ENCODE measurements around the gene XDH.

Gene XDH

DNA sequence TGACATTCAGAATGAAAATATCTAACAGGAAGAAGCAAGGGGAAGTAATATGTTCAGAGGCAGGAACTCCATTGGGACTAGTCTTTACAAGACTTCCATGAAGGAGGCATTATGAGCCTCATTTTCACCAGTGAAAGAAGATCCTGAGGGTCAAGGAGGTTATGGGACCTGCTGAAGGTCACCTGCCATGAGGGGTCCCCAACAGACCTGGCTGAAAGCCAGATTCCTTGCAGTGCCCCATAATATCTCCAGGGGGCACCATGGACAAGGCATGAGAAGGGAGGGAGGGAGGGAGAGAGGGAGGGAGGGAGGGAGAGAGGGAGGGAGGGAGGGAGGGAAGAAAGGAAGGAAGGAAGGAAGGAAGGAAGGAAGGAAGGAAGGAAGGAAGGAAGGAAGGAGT is 27.9 kb downstream of the XDH start:
- DNase-seq (ENCODE audit: low spot score in 2 of 2) (no peak), ATAC-seq (ENCODE audit: low read depth) (no peak)
- Mint-ChIP-seq H3K27me3 (peaks cover 6% of the 10 kb centered on the region), H3K27ac (no peak overlapping the region), H3K4me3 (no peak overlapping the region), H3K9me3 (no peaks in the 10 kb centered on the region), H3K36me3 (no peaks in the 10 kb centered on the region), H3K4me1 (peaks cover 2% of the 10 kb centered on the region)

- Mint-ChIP-seq H3K36me3 (no peaks in the 10 kb centered on the region), H3K9me3 (no peaks in the 10 kb centered on the region), H3K27ac (no peak overlapping the region), H3K4me3 (no peak overlapping the region), H3K4me1 (peaks cover 2% of the 10 kb centered on the region), H3K27me3 (peaks cover 6% of the 10 kb centered on the region)
- DNase-seq (ENCODE audit: low spot score in 2 of 2) (no peak), ATAC-seq (ENCODE audit: low read depth) (no peak)
Observed at GRCh38 chr2:31386172-31386571, 28.4 kb downstream of the XDH start.

DNA sequence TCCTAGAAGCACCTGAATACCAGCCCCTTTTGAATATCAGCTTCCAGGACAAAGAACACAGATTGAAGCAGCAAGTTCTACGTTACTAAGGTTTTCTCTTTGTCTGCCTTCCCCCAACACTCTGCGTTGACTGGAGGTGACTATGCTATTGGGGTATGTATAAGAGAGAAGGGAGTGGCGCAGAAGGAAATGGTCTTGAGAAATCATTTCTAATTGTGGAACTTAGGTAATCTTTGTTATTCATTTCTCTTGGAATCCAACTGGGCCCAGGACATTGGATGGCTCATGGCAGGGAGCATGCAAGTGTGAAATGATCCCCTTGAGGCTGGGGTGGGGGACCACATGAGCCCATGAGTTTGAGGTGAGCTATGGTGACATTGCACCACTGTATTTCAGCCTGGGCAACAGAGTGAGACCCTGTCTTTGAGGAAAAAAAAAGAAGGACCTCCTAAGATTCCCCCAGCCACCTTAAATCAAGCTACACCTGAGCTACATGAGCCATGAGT is 29.7 kb downstream of the XDH start:
- no peak for ATAC-seq (ENCODE audit: low read depth)
- Mint-ChIP-seq H3K4me3 (no peak overlapping the region), H3K4me1 (peaks cover 2% of the 10 kb centered on the region), H3K27me3 (peaks cover 6% of the 10 kb centered on the region), H3K36me3 (no peaks in the 10 kb centered on the region), H3K27ac (no peak overlapping the region), H3K9me3 (no peaks in the 10 kb centered on the region)
- DNase-seq (ENCODE audit: low spot score in 2 of 2): no peak

DNA sequence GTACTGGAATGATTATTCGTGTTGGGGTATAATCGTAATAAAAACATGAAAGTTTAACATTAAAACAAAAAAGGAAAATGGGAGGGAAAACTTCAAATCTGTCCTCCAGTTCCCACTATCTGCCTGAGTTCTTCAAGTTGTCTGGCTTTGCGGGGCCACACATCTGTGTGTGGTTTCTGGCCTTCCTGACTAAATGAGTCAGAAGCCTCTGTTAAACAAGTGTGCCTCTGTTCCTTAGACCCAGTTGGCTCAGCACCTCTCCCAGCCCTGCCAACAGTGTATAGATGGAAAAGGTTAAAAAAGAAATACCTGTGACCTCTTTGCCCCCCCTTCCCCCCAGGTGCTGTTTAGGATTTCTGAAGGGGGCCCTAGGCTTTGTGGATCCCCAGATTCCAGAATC is 30.2 kb downstream of the XDH start:
- Mint-ChIP-seq H3K27ac (no peak overlapping the region), H3K9me3 (no peaks in the 10 kb centered on the region), H3K27me3 (peaks cover 6% of the 10 kb centered on the region), H3K4me3 (no peak overlapping the region), H3K4me1 (peaks cover 2% of the 10 kb centered on the region), H3K36me3 (no peaks in the 10 kb centered on the region)
- no peak for ATAC-seq (ENCODE audit: low read depth)
- DNase-seq (ENCODE audit: low spot score in 2 of 2): no peak

DNA sequence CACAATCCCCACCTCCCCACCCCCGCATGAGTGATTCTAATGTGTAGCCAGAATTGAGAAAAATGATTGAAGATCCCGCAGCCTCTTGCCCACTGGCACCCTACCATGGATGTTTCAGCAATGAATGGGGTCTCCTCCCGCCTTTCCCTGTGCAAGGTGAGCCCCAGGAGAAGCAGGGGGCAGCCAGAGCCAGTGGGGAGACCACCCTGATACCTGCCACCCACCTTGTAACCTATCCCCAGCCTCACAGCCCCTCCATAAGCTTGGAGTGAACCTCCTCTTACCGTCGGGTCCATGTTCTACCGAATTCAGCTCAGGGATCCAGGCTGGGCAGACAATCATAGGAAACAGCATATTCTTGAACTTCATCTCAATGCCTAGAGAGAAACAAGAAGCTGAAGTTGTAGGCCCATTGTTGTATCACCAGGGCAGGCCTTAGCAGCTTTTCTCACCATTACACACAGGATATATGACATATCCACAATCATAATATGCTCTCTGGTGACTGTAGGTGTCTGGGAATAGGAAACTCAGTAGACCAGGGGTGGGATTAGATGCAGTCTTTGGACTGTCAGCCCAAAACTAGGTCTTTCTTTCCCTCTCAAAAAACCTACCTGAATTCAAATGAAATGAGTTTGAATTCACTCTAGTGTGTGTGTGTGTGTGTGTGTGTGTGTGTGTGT is 30.9 kb downstream of the XDH start:
- no peaks in the 10 kb centered on the region for H3K36me3 Mint-ChIP-seq
- peaks cover 4% of the 10 kb centered on the region for H3K27me3 Mint-ChIP-seq
- no peak overlapping the region for H3K27ac Mint-ChIP-seq
- H3K4me3 Mint-ChIP-seq: no peak overlapping the region
- peaks cover 2% of the 10 kb centered on the region for H3K4me1 Mint-ChIP-seq
- no peaks in the 10 kb centered on the region for H3K9me3 Mint-ChIP-seq
- DNase-seq (ENCODE audit: low spot score in 2 of 2): no peak
- no peak for ATAC-seq (ENCODE audit: low read depth)

DNA sequence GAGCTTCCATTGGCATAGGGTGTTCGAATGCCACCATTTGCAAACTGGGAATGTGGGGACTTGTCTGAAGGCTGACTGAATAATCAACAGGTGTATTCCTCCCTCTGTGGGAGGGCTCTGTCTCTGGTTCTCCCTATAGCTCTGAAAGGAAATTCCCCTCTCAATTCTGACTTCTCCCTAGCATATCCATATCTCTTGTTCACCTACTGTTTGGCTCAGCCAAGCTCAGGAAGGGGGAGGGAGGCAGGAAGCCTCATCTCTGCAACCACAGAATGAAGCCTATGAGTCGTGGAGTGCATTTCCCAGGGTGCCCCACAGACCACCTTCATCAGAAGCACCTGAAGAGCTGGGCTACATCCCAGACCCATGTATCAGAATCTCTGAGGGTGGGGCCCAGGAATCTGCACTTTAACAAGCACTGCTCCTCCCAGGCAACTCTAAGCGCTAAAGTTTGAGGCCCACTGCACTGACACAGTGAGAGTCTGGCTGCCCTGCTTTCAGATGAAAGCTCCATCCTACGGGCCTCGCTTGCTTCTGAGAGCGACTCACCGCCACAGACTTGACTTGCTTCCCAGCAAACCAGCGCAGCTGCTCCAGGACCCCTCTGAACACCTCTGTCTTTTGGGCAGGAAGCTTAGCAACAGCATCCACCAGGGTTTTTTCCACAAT is 32.0 kb downstream of the XDH start:
- peaks cover 4% of the 10 kb centered on the region for H3K27me3 Mint-ChIP-seq
- H3K36me3 Mint-ChIP-seq: no peaks in the 10 kb centered on the region
- H3K4me3 Mint-ChIP-seq: no peak overlapping the region
- H3K27ac Mint-ChIP-seq: no peak overlapping the region
- ATAC-seq (ENCODE audit: low read depth): no peak
- H3K4me1 Mint-ChIP-seq: peaks cover 2% of the 10 kb centered on the region
- no peak for DNase-seq (ENCODE audit: low spot score in 2 of 2)
- H3K9me3 Mint-ChIP-seq: no peaks in the 10 kb centered on the region

DNA sequence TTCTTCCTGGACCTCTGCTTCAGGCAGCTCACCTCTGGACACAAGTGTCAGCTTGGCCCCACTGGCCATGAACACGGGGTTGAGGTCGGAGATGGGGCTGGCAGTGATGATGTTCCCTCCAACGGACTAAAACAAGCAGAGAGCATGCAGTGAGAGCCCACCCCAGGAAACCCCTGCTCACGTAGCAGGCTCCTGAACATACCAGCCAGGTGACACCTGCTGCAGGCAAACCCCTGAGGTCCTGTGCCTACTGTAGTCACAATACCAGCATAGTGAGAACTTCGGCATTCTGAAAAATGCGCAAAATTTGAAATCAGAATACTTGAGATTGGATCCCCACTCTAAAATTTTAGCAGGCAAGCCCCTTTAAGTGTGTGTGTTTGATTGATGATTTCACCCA is 32.9 kb downstream of the XDH start:
- no peaks in the 10 kb centered on the region for H3K36me3 Mint-ChIP-seq

DNA sequence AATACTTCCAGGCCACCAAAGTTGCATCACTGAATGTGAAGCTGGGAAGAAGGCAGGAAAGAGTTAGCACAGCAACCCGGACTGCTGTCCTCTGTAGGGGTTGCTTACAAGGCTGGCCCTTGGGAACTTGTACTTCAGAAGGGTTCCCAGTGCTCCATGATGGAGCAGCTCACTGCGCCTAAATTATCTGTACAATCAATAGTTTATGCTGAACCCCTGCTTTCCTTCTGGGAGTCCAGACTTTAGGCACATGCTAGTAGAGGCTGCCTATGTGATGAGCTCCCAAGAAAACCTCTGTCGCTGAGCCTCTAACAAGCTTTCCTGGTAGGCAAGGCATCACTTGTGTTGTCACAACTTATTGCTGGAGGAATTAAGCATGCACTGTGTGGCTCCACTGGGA is 34.3 kb downstream of the XDH start:
- Mint-ChIP-seq H3K4me3 (no peak overlapping the region), H3K4me1 (no peaks in the 10 kb centered on the region), H3K27me3 (no peaks in the 10 kb centered on the region), H3K27ac (no peak overlapping the region), H3K9me3 (peaks cover 6% of the 10 kb centered on the region), H3K36me3 (no peaks in the 10 kb centered on the region)
- ATAC-seq (ENCODE audit: low read depth): no peak
- no peak for DNase-seq (ENCODE audit: low spot score in 2 of 2)

More for the DNA sequence above, 32.9 kb downstream of the XDH start:
- no peaks in the 10 kb centered on the region for H3K4me1 Mint-ChIP-seq
- no peak overlapping the region for H3K4me3 Mint-ChIP-seq
- ATAC-seq (ENCODE audit: low read depth) (no peak), DNase-seq (ENCODE audit: low spot score in 2 of 2) (no peak)
- peaks cover 2% of the 10 kb centered on the region for H3K27me3 Mint-ChIP-seq
- H3K9me3 Mint-ChIP-seq: no peaks in the 10 kb centered on the region
- no peak overlapping the region for H3K27ac Mint-ChIP-seq

DNA sequence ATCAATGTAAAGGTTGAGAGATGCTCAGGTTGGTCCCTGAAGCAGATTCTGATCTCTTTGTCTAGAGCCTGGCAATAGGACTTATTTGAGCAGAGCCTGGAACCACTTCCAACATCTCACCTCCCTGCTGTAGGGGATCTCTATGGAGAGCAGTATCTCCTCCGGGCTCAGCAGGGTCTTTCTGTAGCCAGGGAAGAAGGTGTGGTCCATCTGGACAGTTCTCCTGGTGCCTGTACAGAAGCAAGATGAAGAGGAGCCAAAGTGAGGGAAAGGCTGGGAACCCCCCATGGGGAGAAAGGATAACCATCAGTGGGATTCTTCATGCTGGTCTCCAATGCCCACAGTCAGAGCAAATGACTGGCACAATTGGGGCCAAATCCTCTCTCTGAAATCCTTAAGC is 34.8 kb downstream of the XDH start:
- Mint-ChIP-seq H3K9me3 (peaks cover 6% of the 10 kb centered on the region), H3K27ac (no peak overlapping the region), H3K4me3 (no peak overlapping the region), H3K4me1 (no peaks in the 10 kb centered on the region), H3K36me3 (no peaks in the 10 kb centered on the region), H3K27me3 (no peaks in the 10 kb centered on the region)
- ATAC-seq (ENCODE audit: low read depth) (no peak), DNase-seq (ENCODE audit: low spot score in 2 of 2) (no peak)

DNA sequence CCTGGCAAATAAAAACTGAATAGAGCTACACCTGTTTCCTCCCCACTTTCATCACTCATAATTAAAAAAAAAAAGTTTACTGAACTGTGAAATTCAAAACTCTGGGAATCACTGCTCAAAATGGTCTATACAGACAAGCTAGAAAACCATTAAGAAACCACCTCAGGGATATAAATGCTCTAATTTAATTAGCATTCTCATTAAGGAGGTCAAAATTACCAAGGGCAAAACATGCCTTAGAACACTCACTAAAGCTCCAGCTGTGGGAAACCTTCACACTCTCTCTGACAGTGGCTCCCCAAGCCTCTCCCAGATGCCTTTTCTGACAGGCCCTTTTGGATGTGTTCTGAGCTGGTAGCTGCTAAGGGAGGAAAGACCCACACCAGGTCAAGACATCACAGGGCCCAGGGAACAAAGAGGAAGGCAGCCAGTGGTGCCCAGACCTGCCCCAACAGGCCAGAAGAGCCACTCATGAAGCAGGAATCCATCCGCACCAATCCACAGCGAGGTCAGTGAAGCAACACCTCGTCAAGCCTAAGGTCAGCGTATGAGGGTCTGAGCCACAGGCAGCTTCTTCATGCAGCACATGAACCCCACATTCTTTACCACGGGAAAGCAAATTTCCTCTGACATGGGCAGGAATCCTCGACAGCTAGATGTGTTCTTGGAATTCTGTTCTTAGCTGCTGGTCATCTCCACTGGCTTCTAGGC is 35.6 kb downstream of the XDH start:
- Mint-ChIP-seq H3K36me3 (no peaks in the 10 kb centered on the region), H3K27me3 (peaks cover 2% of the 10 kb centered on the region), H3K4me1 (no peaks in the 10 kb centered on the region), H3K27ac (no peak overlapping the region), H3K9me3 (peaks cover 6% of the 10 kb centered on the region), H3K4me3 (no peak overlapping the region)
- ATAC-seq (ENCODE audit: low read depth) (no peak), DNase-seq (ENCODE audit: low spot score in 2 of 2) (no peak)

DNA sequence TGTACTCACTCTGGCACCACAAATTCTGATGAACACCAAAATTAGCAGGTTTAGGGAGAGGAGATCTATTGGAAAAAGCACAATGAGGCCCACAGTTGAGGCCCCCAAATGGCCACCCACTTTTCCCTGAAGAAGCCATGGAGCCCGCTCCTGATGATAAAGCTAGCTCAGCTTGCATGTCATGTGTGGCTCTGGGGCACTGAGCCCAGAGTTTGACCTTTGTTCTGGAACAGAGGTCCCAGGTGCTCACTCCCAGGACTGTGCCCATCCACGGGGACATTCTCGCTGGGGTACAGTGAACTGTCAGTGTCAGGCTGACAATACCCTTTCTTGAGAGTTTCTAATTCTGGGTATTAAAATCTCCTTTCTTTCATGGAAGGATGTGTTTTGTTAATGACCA is 36.2 kb downstream of the XDH start:
- peaks cover 6% of the 10 kb centered on the region for H3K9me3 Mint-ChIP-seq
- DNase-seq (ENCODE audit: low spot score in 2 of 2) (no peak), ATAC-seq (ENCODE audit: low read depth) (no peak)
- H3K4me1 Mint-ChIP-seq: no peaks in the 10 kb centered on the region
- H3K36me3 Mint-ChIP-seq: no peaks in the 10 kb centered on the region
- no peak overlapping the region for H3K27ac Mint-ChIP-seq
- H3K27me3 Mint-ChIP-seq: peaks cover 2% of the 10 kb centered on the region
- H3K4me3 Mint-ChIP-seq: no peak overlapping the region

- DNase-seq (ENCODE audit: low spot score in 2 of 2) (no peak), ATAC-seq (ENCODE audit: low read depth) (no peak)
- Mint-ChIP-seq H3K9me3 (peaks cover 6% of the 10 kb centered on the region), H3K27ac (no peak overlapping the region), H3K27me3 (peaks cover 2% of the 10 kb centered on the region), H3K36me3 (no peaks in the 10 kb centered on the region), H3K4me3 (no peak overlapping the region), H3K4me1 (no peaks in the 10 kb centered on the region)
Observed at GRCh38 chr2:31373127-31373526, 41.4 kb downstream of the XDH start.

DNA sequence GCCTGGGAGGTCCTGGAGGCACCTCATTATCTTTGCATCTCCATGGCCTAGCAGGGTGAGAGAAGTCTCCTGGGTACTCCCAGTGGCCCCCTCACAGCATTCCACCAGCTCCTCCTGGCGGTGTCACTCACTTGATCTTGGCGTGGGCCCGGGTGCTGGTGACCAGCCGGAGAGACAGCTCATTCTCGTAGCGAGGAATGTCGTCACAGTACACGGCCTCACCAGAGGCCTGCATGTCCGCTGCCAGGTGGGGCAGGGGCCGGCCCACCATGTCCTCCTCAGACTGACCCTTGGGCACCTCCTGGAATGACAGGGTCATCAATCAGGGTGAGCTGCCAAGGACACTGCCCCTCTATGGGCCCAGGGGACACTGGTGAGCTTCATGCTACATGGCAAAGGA is 42.4 kb downstream of the XDH start:
- DNase-seq (ENCODE audit: low spot score in 2 of 2): no peak
- H3K4me3 Mint-ChIP-seq: no peak overlapping the region
- no peak overlapping the region for H3K27ac Mint-ChIP-seq
- H3K4me1 Mint-ChIP-seq: no peaks in the 10 kb centered on the region
- no peak for ATAC-seq (ENCODE audit: low read depth)
- peaks cover 6% of the 10 kb centered on the region for H3K9me3 Mint-ChIP-seq
- peaks cover 2% of the 10 kb centered on the region for H3K27me3 Mint-ChIP-seq
- no peaks in the 10 kb centered on the region for H3K36me3 Mint-ChIP-seq

GRCh38 chr2:31371691-31372090 is 42.9 kb downstream of the XDH start:
- no peak for ATAC-seq (ENCODE audit: low read depth)
- H3K9me3 Mint-ChIP-seq: peaks cover 6% of the 10 kb centered on the region
- H3K4me3 Mint-ChIP-seq: no peak overlapping the region
- no peaks in the 10 kb centered on the region for H3K4me1 Mint-ChIP-seq
- no peak for DNase-seq (ENCODE audit: low spot score in 2 of 2)
- H3K27me3 Mint-ChIP-seq: peaks cover 2% of the 10 kb centered on the region
- no peaks in the 10 kb centered on the region for H3K36me3 Mint-ChIP-seq
- H3K27ac Mint-ChIP-seq: no peak overlapping the region
